Endothelial cell (in vitro differentiated cells): ENCODE results near the gene CAPSL. TPM values are rescaled to one million over a fixed set of nuclear protein-coding genes. Genes with fewer than 3 reads are reported as not detected.

Source experiments
- DNase-seq: peaks from one replicate; pipeline ENCODE4 v3.0.0; 2021; ENCODE audit warnings: low spot score
- H3K27ac Mint-ChIP-seq: one replicate; pipeline ENCODE4 v1.8.0; 2021; ENCODE audit warnings: mixed read lengths, inconsistent platforms; ENCODE audit not compliant: unreplicated experiment
- H3K27me3 Mint-ChIP-seq: one replicate; pipeline ENCODE4 v1.8.0; 2021; ENCODE audit warnings: mild to moderate bottlenecking, moderate library complexity, mixed read lengths, inconsistent platforms; ENCODE audit not compliant: unreplicated experiment
- H3K36me3 Mint-ChIP-seq: one replicate; pipeline ENCODE4 v1.8.0; 2021; ENCODE audit warnings: mild to moderate bottlenecking, low read depth, mixed read lengths, inconsistent platforms; ENCODE audit not compliant: unreplicated experiment
- H3K4me1 Mint-ChIP-seq: one replicate; pipeline ENCODE4 v1.8.0; 2021; ENCODE audit warnings: mild to moderate bottlenecking, mixed read lengths, inconsistent platforms; ENCODE audit not compliant: unreplicated experiment
- H3K4me3 Mint-ChIP-seq: one replicate; pipeline ENCODE4 v1.8.0; 2021; ENCODE audit warnings: mild to moderate bottlenecking, mixed read lengths, inconsistent platforms; ENCODE audit not compliant: unreplicated experiment
- H3K9me3 Mint-ChIP-seq: one replicate; pipeline ENCODE4 v1.8.0; 2021; ENCODE audit warnings: mixed read lengths, inconsistent platforms; ENCODE audit not compliant: unreplicated experiment
- CTCF ChIP-seq: fragments of 200-600 bp; sonication (generic); IDR thresholded peaks from one replicate; pipeline ENCODE4 v1.5.0; 2021; ENCODE audit warnings: antibody characterized with exemption; ENCODE audit not compliant: unreplicated experiment
- total RNA-seq: library from RNA; stranded (reverse); fragmentation: NEBNext Ultra II Directional; extraction: Animal tissue kit (Norgen Biotek cat#: 25700); gene quantifications from one replicate; pipeline ENCODE4 v1.2.1, GENCODE V29; 2021; ENCODE audit not compliant: unreplicated experiment

CAPSL gene
- total RNA-seq, 1 donor from 2014 or later: not detected

GRCh38 chr5:35869685-35870277 lies 68.6 kb downstream of the CAPSL start:
- Mint-ChIP-seq H3K27me3 (no peaks in the 10 kb centered on the region), H3K4me1 (no peaks in the 10 kb centered on the region), H3K27ac (no peak overlapping the region), H3K36me3 (no peaks in the 10 kb centered on the region), H3K4me3 (no peak overlapping the region), H3K9me3 (no peaks in the 10 kb centered on the region)
- DNase-seq: no peak
- TF ChIP-seq CTCF: no peak

- H3K4me3 Mint-ChIP-seq: no peak overlapping the region
- no peak for DNase-seq
- H3K36me3 Mint-ChIP-seq: no peaks in the 10 kb centered on the region
- no peaks in the 10 kb centered on the region for H3K9me3 Mint-ChIP-seq
- H3K4me1 Mint-ChIP-seq: no peaks in the 10 kb centered on the region
- no peaks in the 10 kb centered on the region for H3K27me3 Mint-ChIP-seq
- no peak for TF ChIP-seq CTCF
- H3K27ac Mint-ChIP-seq: no peak overlapping the region
These were observed 70.4 kb downstream of the CAPSL start for GRCh38 chr5:35867998-35868397.

DNA sequence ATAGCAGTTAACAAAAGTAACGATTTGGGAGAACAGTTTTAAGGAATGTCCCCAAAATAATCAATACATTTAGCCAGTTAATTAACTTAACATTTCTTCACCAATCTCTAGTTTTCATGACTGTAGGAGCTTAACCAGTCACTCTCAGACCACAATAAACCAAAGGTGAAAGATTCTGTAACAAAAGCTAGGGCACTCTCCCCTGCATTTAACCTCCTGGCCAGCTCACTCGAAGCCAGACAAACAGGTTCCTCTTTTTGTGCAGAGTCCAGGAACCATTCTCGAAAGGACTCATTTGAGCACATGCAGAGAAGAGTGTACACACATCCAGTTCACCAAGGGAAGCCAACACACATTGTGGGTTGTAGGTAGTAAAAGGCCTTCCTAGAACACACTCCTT lies 75.3 kb downstream of the CAPSL start:
- Mint-ChIP-seq H3K27ac (no peak overlapping the region), H3K9me3 (no peaks in the 10 kb centered on the region), H3K36me3 (no peaks in the 10 kb centered on the region), H3K4me1 (peaks cover 8% of the 10 kb centered on the region), H3K27me3 (no peaks in the 10 kb centered on the region), H3K4me3 (no peak overlapping the region)
- no peak for DNase-seq
- no peak for TF ChIP-seq CTCF

DNA sequence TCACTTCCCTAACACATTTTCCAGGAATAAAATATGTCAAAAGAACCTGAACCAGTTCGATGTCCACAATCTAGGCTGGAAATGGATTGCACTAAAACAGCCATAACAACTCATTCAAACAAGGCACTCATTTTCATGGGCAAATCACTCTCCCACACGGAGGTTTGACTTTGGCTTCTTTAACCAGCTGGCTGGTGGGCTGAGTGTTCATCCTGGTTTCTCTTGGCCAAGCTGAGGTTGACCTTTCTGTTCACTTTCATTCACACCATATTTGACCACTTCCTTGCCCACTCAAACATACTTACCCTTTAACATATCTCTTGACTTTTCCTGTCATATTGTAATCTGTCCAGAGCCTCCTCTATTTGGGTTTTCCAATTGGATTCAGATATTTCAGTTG lies 76.3 kb downstream of the CAPSL start:
- no peaks in the 10 kb centered on the region for H3K9me3 Mint-ChIP-seq
- no peaks in the 10 kb centered on the region for H3K27me3 Mint-ChIP-seq
- H3K27ac Mint-ChIP-seq: no peak overlapping the region
- no peak for DNase-seq
- no peak for TF ChIP-seq CTCF
- no peak overlapping the region for H3K4me3 Mint-ChIP-seq
- peaks cover 9% of the 10 kb centered on the region for H3K4me1 Mint-ChIP-seq
- no peaks in the 10 kb centered on the region for H3K36me3 Mint-ChIP-seq

GRCh38 chr5:35861718-35862117 lies 76.7 kb downstream of the CAPSL start:
- Mint-ChIP-seq H3K9me3 (no peaks in the 10 kb centered on the region), H3K4me1 (peaks cover 13% of the 10 kb centered on the region), H3K4me3 (no peak overlapping the region), H3K27me3 (no peaks in the 10 kb centered on the region), H3K36me3 (no peaks in the 10 kb centered on the region), H3K27ac (no peak overlapping the region)
- DNase-seq: no peak
- no peak for TF ChIP-seq CTCF
